ENCODE results near the gene OR2D3. TPM values are rescaled to one million over a fixed set of nuclear protein-coding genes. Genes with fewer than 3 reads are reported as not detected.

The OR2D3 gene
- total RNA-seq, 1 experiment from 2014 or later, result not detected

DNA sequence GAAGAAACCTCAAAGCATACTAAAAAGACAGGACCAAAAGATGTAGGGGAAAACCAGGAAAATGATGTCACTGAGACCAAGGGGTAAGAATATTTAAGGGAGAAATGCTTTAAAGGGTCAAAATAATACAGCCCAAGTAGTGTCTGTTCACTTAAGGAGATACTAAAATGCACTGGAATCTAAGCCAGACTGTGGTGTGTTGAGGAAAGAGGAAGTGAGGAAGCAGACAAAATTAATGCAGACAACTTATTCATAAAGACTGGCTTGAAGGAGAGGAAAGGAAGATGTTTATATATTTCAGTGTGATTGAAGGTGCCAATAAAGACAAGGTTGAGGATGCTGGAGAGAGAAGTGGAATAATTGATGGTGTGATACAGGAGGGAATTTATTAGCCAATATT is 21.2 kb downstream of the OR2D3 start:
- Mint-ChIP-seq H3K9me3 (no peaks in the 10 kb centered on the region), H3K27ac (no peak overlapping the region), H3K4me3 (no peak overlapping the region), H3K36me3 (ENCODE audit: insufficient read depth in 1 of 3, low read depth in 3 of 3) (peaks cover 17 to 33% (median 21%) of the 10 kb centered on the region in 3 experiments; a peak in 6 of 7 replicates), H3K27me3 (ENCODE audit: low read depth) (no peaks in the 10 kb centered on the region), H3K4me1 (no peaks in the 10 kb centered on the region)
- Histone ChIP-seq H2BK5ac (ENCODE audit: insufficient read length, low read length) (no peak overlapping the region), H2AK5ac (ENCODE audit: insufficient read length, low read length) (no peak overlapping the region), H3K4ac (ENCODE audit: low read depth, low read length) (no peak overlapping the region), H3K79me1 (ENCODE audit: insufficient read depth, low read depth, low read length, poor library complexity, severe bottlenecking) (no peaks in the 10 kb centered on the region), H3K18ac (ENCODE audit: insufficient read length, low read depth, low read length) (no peak overlapping the region), H4K91ac (ENCODE audit: insufficient read length, low read depth, low read length) (no peak overlapping the region), H3K27ac (ENCODE audit: insufficient read length, low read depth, low read length) (no peak overlapping the region), H3K4me2 (ENCODE audit: insufficient read depth, insufficient read length, low read length) (no peak overlapping the region), H3K27me3 (ENCODE audit: insufficient read depth, low read length) (no peaks in the 10 kb centered on the region), H3K56ac (ENCODE audit: insufficient read length, low read depth, low read length) (no peak overlapping the region), H4K5ac (ENCODE audit: insufficient read length, low read depth, low read length) (no peak overlapping the region), H2BK12ac (ENCODE audit: insufficient read length, low read depth, low read length) (no peak overlapping the region), H2AFZ (ENCODE audit: low read length) (no peak overlapping the region), H3K9me3 (ENCODE audit: control insufficient read depth, low read depth, low read length) (no peaks in the 10 kb centered on the region), H3K23ac (ENCODE audit: insufficient read length, low read depth, low read length) (no peak overlapping the region), H3K14ac (ENCODE audit: insufficient read depth, low read length) (no peak overlapping the region), H4K8ac (replicated peaks; ENCODE audit: insufficient read length, low read depth, low read length) (no peak overlapping the region), H4K20me1 (ENCODE audit: control insufficient read depth, insufficient read depth, insufficient read length) (no peaks in the 10 kb centered on the region), H3K23me2 (ENCODE audit: insufficient read length, low read depth, low read length, poor library complexity, severe bottlenecking) (no peaks in the 10 kb centered on the region), H2BK120ac (ENCODE audit: low read depth, low read length, poor library complexity, severe bottlenecking) (no peak overlapping the region), H2BK15ac (ENCODE audit: low read depth, low read length) (no peak overlapping the region), H3T11ph (ENCODE audit: low read length) (no peak overlapping the region), H2BK20ac (ENCODE audit: low read depth, low read length, poor library complexity, severe bottlenecking) (no peak overlapping the region), H3K4me1 (ENCODE audit: insufficient read depth, low read length) (no peaks in the 10 kb centered on the region), H3K79me2 (ENCODE audit: insufficient read depth, low read length) (no peaks in the 10 kb centered on the region), H3K9ac (ENCODE audit: extremely low read depth, insufficient read length, low read length) (no peak overlapping the region)
- DNase-seq, result no peak
- TF ChIP-seq CTCF (conservative IDR thresholded peaks at IDR 0.05), result no peak
